ENCODE data around the gene BICD1.

BICD1 gene

GRCh38 chr12:32353540-32353939 is 246.9 kb downstream of the BICD1 start:
- DNase-seq (ENCODE audit: low spot score), result no peak

DNA sequence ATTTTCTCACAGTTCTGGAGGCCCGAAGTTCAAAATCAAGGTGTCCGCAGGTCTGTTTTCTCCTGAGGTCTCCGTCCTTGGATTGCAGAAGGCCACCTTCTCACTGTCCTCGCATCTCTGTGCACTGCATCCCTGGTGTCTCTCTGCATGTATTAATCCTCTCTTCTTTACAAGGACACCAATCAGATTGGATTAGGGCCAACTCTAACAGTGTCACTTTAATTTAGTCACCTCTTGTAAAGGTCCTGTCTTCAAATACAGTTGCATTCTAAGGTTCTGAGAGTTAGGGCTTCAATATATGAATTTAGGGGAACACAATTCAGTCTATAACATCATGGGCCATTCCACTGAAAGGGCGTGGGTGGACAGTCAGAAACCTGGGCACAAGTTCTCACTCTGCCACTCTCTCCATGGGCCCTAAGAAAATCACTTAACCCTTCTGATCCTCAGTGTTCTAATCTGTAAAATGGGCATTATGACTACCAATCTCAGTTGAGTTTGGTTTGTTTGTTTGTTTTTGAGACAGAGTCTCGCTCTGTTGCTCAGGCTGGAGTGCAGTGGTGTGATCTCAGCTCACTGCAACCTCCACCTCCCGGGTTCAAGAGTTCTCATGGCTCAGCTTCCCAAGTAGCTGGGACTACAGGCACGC is 251.1 kb downstream of the BICD1 start:
- no peak for DNase-seq (ENCODE audit: low spot score)

- no peak for DNase-seq (ENCODE audit: low spot score)
These were observed 254.3 kb downstream of the BICD1 start for GRCh38 chr12:32360956-32361355.

GRCh38 chr12:32362892-32363291 is 256.2 kb downstream of the BICD1 start:
- no peak for DNase-seq (ENCODE audit: low spot score)

DNA sequence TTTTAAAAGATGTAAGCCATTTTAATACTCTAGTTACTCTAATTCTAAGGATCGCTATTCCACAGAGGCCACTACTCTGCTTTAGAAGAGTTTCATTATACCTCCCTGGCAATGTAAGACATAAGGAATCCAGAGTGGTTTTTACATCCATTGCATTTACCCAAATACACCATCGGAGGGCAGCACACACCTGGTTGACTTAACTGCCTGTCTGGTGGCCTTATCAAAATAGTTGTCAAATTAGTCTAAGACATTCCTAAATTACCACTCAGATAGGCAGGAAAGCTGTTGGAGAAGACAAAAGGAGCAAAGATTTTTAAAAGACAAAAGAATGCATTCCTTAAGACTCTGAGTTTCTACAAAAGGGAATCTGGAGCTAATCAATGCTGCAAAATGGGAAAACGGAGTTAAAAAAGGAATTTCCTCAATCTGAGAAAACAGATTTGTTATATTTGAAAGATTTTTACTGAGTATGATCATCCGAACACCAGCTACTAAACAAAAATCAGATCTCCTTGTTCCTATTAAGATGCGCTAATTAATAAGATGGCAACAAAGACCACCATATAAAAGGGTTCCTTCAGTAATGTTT is 258.9 kb downstream of the BICD1 start:
- DNase-seq (ENCODE audit: low spot score), result peak; percentile 61

- DNase-seq (ENCODE audit: low spot score), result no peak
These were observed 260.1 kb downstream of the BICD1 start for GRCh38 chr12:32366714-32367113.

DNA sequence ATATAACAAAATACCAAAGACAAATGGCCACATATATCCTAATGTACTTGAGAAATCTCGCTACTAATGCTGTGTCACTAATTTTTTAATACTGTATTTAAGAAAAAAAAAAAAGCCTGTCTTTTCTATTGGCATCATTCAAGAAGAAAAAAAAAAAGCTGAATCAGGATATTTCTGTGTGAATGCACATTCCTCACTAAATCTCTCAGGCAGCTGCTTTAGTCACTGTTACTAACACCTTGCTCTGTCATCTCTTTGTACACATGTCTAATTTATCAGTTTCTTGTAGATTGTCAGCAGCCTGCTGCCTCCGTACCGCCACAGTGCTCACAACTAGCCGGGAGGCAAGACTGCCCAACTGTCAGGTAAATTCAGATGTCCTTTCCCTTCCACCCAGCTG is 260.7 kb downstream of the BICD1 start:
- DNase-seq (ENCODE audit: low spot score), result no peak

GRCh38 chr12:32369202-32369601 is 262.6 kb downstream of the BICD1 start:
- DNase-seq (ENCODE audit: low spot score), result no peak

DNA sequence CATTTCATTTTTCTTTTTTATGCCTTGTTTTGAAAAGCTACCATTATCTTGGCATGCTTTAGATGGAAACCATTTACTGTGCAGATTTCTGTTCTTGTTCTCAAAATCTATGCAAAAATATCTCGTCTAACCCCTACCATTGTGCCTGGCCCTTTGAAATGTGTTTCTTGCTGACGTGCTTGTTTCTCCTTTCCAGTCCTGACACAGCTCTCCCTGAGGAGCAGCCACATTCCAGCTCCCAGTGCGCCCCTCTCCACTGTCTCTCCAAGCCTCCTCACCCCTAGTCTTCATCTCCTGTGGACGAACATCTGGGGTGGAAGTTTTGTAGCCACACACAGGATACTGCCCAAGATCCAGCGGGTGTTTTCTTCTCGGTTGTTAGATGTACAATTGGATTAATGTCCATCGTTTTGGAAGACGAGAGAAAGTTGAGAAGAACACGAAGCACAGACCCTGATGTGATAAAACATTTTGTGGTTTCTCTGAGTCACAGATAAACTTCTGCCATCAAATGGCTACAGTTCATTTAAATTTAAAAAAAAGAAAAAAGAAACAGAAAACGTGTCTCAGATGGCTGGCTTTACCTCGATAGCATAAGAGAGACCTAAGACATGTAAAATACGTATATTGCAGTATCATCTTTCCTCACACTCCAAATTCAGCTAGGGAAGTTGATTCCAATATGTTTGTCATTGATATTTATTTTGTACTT is 270.9 kb downstream of the BICD1 start:
- no peak for DNase-seq (ENCODE audit: low spot score)

DNA sequence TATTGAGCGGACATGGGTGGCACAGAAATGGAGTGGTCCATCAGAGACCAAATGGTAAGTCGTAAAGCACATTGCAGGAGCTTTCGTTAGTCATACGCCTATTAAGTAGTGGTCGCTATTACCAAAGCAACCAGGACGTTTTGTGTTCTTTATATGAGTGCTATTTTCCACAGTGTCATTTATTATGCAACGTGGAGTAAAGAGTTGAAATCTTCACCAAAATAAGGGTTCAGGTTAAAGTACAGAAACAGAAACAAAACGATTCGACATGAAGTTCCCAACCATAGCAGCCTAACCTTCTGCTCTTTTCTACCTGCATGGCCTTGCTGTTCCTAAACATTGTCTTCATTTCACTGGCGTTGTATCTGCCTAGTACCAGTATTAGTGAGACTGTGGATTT is 272.6 kb downstream of the BICD1 start:
- DNase-seq (ENCODE audit: low spot score), result no peak

- DNase-seq (ENCODE audit: low spot score), result no peak
These were observed 273.0 kb downstream of the BICD1 start for GRCh38 chr12:32379667-32380066.

DNA sequence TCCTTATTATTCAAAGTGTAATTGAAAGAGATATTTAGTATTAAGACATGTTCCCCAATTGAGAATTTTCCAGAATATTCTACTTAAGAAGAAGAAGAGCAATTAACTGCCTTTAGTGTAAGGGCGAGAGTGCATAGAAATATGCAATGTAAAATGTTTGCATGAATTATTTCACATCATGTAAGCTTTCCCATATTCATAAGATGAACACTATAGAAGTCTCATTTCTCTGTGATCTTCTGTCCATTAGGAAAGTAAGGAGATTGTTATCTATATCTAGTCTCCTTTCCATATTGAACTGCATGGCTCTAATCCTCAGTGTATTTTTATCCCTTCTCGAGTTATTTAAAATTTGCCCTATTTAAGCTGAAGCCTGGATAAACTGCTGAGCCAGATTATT is 275.6 kb downstream of the BICD1 start:
- DNase-seq (ENCODE audit: low spot score), result no peak

DNA sequence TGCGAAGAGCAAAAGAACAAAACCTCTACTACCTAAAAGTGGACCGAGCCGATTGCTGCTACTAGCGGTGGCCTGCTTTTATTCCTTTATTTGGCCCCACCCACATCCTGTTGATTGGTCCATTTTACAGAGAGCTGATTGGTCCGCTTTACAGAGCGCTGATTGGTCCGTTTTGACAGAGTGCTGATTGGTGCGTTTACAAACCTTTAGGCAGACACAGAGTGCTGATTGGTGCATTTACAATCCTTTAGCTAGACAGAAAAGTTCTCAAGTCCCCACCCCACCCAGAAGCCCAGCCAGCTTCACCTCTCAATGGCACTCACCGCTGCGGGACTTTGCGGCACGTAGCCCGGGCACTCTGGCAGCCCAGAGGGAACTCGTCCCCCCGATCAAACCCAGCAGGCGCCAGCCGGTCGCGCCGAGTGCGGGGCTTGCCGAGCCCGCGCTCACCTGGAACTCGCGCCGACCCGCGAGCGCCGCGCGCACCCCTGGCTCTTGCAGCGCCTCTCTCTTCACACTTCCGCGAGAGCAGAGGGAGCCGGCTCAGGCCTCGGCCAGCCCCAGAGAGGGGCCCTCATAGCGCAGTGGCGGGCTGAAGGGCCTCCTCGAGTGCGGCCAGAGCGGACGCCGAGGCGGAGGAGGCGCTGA is 284.0 kb downstream of the BICD1 start:
- no peak for DNase-seq (ENCODE audit: low spot score)

DNA sequence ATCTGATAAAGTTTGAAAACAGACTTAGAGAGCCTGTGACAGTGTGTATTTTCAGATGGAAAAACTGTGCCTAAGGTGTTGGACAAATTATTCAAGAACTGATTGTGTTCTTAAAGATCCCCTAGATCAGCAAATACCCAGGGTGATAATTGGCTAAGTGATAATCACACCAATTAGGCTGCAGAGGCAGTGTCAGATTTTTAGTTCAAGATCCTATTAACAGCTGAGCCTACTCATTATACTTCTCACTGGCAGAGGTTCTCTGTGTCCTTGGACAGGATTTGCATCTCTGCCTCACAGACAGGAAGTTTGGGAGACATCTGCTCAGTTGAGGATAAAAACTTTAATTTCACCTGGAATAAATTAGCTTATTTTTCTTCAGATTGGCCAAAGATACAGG is 288.4 kb downstream of the BICD1 start:
- DNase-seq (ENCODE audit: low spot score), result no peak

DNA sequence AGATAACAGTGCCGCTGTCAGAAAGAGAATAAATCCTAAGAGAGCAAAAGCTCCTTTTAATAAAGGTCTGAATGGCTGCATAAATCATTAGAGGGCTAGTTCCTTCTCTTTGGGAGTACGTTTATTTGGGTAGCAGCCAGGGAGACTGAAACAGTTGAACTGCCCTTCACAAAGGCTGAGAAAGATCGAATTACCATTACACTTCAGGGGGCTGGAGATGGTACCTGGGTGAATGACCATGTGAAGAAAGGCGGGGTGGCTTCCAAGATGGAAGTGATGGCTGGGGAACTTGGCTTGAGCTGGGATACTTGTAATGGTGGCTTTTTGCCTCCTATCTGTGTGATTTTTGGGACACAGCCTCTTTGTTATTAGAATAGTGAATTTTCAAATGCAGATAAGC is 291.0 kb downstream of the BICD1 start:
- no peak for DNase-seq (ENCODE audit: low spot score)

DNA sequence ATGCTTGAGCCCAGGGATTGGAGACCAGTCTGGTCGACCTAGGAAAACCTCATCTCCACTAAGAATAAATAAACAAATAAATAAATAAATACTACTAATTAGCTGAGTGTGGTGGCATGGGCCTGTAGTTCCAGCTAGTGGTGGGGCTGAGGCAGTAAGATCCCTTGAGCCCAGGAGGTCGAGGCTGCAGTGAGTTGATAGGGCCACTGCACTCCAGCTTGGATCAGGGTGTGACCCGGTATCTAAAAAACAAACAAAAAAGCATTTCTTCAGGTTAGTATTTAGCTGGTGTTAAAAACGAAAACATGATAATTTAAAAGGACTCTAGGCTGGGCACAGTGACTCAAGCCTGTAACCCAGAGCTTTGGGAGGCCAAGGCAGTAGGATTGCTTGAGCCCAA is 291.5 kb downstream of the BICD1 start:
- no peak for DNase-seq (ENCODE audit: low spot score)

DNA sequence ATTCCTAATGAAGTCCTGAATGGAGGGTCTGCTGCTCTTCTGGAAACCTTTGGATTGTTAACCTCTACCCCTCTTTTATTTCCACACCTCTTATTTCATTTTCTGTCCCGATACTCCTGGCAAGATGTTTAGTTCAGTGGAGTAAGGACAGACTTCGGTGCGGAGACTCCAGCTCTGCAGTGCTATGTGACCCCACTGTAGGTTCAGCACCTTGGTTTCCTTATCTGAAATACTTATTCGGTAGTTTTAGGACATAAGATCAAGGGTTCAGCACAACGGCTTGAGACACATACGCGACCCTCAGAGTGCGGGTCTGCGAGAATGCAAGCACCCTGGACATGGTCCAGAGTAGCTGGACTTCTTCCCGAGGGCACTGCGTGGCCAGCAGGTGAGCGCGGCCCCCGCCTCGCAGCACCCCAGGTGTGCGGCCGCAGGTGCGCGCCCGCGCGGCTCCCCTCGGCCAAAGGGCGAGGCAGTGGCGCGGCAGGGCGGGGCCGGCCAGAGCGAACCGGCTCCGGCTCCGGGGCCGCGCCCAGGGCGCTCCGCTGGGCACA is 292.2 kb downstream of the BICD1 start:
- DNase-seq (ENCODE audit: low spot score), result peak; percentile 17

- DNase-seq (ENCODE audit: low spot score), result peak; percentile 93
These were observed 292.9 kb downstream of the BICD1 start, which contains the start of gene FGD4 for GRCh38 chr12:32399370-32400113. Gene FGD4 (plus strand): TSS chr12:32399558.

GRCh38 chr12:32400114-32400672 is 293.5 kb downstream of the BICD1 start:
- DNase-seq (ENCODE audit: low spot score), result peak; percentile 20

DNA sequence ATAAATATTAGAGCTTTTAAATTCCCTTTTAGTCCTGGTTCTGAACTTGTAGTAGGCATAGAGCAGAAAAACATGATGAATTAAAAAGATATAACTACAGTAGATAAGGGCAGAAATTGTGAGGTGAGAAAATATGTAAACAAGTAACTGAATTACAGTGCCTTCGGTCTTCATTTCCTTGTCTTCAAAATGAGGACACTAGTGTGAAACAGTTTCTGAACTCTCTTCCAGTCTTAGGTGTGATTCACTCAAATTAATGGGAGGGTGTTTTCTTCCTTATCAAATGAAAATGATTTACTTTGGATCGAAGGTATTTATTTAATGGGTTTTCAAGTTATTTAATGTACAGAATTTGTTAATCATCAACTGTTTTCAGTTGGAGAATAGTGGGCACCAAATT is 294.2 kb downstream of the BICD1 start:
- no peak for DNase-seq (ENCODE audit: low spot score)

- no peak for DNase-seq (ENCODE audit: low spot score)
These were observed 295.5 kb downstream of the BICD1 start for GRCh38 chr12:32402170-32402569.

- DNase-seq (ENCODE audit: low spot score), result no peak
These were observed 296.3 kb downstream of the BICD1 start for GRCh38 chr12:32402946-32403345.

Data from AG08396 (cell line).